Skeletal muscle tissue (tissue), 2 donors: ENCODE results near the gene SLC43A3. TPM values are rescaled to one million over a fixed set of nuclear protein-coding genes. Genes with fewer than 3 reads are reported as not detected.

Source experiments
- small RNA-seq: library from RNA; depleted of rRNA; stranded (forward); fragments of <200 nt; gene quantifications from one replicate; pipeline ENCODE3, GENCODE V24; 2014
- total RNA-seq: library from RNA; depleted of rRNA; stranded (reverse); fragments of >200 nt; gene quantifications from one replicate; pipeline ENCODE4 v1.2.3, GENCODE V29; 2014

The SLC43A3 gene
- total RNA-seq, 1 donor from 2014 or later = 15.1 TPM

Small RNAs within 50 kb of the gene (small RNA-seq; reads per million reads assigned to genes)
- gene RNA5SP341 = not detected

Other genes starting within 250 kb of the SLC43A3 start
- gene LRRC55, start 245.2 kb downstream of the SLC43A3 start, total RNA-seq = under 0.01 TPM
- 74.6 TPM for gene APLNR, start 189.9 kb downstream of the SLC43A3 start, total RNA-seq
- gene TNKS1BP1, start 102.2 kb downstream of the SLC43A3 start, total RNA-seq = 65.2 TPM
- gene SSRP1, start 91.2 kb downstream of the SLC43A3 start, total RNA-seq = 38.6 TPM
- gene P2RX3, start 88.8 kb downstream of the SLC43A3 start, total RNA-seq = 1.6 TPM
- 2.6 TPM for gene PRG3, start 46.0 kb downstream of the SLC43A3 start, total RNA-seq
- 1.0 TPM for gene PRG2, start 36.5 kb downstream of the SLC43A3 start, total RNA-seq
- not detected for gene RTN4RL2, start 33.4 kb upstream of the SLC43A3 start, total RNA-seq
- gene SLC43A1, start 88.6 kb upstream of the SLC43A3 start, total RNA-seq = 18.3 TPM
- 64.2 TPM for gene TIMM10, start 103.6 kb upstream of the SLC43A3 start, total RNA-seq
- 69.9 TPM for gene SMTNL1, start 110.5 kb upstream of the SLC43A3 start, total RNA-seq
- gene UBE2L6, start 140.6 kb upstream of the SLC43A3 start, total RNA-seq = 15.7 TPM
- gene SERPING1, start 170.6 kb upstream of the SLC43A3 start, total RNA-seq = 15.1 TPM
- gene YPEL4, start 222.8 kb upstream of the SLC43A3 start, total RNA-seq = 0.52 TPM
- 20.4 TPM for gene CLP1, start 230.6 kb upstream of the SLC43A3 start, total RNA-seq
- gene ZDHHC5, start 241.0 kb upstream of the SLC43A3 start, total RNA-seq = 19.3 TPM